NCI-H1105 treated with DMSO at 0.1 percent for 48 hours (cell line): ENCODE results near the gene SLC5A6.

Experiments
- DNase-seq: peaks from one replicate; lab custom pipeline; 2025; lab: John Stamatoyannopoulos, UW

SLC5A6 gene

DNA sequence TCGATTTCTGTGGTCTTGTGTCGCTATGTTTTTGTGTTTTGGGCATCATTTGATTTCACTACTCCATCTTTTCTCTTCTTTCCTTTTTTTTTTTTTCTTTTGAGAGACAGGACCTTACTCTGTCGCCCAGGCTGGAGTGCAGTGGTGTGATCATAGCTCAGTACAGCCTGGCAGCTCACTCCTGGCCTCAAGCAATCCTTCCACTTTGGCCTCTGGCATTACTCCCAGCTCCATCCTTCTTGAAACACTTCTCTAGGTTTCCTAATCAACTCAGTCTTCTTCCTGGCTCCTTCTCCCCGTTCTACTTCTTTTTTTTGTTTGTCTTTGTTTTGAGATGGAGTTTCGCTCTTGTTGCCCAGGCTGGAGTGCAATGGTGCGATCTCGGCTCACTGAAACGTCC is 36.7 kb downstream of the SLC5A6 start:
- DNase-seq, result no peak

DNA sequence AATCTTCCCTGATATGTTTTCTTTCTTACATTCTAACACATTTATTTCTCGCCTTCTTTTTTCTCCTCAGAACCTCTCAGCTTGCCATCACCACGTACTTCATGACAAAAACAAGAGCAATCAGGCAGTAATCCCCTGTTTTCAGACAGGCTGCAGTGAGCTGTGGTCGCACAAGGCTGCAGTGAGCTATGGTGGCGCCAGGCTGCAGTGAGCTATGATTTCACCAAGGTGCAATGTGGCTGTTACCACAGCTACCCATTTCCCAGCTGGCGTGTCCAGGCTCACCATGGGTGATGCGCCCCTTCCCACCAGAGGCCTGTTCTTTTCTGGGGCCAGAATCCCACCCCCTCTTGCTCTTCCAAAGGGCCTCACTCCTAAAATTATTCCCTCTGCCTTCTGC is 37.4 kb downstream of the SLC5A6 start:
- DNase-seq, result no peak

DNA sequence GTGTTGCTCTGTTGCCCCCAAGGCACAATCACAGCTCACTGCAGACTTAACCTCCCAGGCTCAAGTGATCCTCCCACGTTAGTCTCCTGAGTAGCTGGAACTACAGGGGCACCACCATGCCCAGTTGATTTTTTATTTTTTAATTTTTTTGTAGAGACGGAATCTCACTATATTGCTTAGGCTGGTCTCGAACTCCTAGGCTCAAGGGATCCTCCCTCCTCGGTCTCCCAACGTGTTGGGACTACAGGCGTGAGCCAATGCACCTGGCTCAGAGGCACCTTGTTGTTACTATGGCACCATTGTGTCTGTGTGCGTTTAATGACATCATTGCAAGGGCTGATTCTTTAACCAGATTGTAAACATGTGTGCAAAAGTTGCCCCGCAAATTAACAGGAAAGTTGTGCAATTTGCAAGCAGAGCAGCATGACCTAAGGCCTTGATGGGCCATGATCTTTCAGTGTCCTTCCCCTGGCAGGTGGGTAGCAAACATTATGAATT is 40.7 kb downstream of the SLC5A6 start:
- no peak for DNase-seq

DNA sequence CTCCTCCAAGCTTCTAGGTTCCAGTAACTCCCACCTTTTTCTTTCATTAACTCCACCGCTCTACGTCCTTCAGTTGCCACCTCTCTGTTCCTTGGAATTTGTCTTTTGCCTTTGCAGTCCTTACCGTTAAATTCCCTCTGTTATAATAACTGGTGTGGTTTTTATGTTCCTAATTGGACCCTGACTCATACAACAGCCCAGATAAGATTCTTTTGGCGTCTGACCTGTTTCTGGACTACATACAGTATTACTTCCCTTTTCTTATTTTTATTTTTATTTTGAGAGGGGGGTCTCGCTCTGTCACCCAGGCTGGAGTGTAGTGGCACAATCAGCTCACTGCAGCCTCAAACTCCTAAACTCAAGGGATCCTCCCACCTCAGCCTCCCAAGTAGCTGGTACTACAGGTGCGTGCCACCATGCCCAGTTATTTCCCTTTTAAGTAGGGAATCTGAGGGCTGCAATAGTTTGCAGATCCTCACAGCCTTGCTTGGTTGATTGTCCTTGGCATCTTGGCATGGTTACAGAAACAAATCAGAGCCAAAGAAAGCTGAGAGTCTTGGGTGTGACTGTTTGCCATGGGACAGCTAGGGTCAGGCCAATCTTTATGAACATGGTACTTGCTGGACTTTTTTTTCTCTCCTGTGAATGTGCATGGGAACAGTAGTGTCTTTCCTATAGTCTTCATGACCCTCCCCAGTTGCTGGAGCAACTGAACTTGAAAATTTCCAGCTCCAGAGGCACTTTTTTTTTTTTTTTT is 41.3 kb downstream of the SLC5A6 start:
- no peak for DNase-seq

DNA sequence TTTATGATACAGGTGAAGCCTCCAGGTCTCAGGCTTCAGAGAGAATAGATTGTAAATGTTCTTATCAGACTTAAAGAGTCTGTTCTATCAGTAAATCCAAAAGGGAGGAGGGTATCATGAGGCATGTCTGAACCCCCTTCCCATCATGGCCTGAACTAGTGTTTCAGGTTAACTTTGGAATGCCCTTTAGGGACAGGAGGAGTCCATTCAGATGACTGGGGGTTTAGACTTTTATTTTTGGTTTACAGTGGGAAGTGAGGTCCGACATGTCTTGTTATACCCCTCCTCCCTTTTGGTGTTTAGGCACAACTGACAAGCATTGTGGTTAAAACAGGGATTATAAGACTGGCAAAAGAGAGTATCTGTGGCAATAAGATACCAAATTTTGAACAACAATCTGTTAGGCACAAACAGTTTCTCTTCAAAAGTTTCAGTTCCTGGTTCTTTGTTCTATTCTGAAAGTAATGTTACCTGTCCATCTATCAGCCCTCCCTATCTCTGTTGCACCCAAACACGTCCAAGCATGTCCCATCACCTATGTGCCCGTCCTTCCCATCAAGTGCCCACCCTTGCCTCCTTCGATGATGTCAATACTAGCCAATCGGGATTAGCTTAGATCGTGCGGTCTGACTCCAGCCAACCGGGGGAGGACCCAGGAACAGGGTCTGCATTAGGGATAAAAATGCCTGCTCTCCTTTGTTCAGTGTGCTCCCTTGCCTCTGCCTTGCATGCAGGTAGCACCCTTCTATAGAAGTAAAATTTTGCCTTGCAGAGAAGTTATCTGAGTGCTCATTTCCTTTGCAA is 46.9 kb downstream of the SLC5A6 start:
- no peak for DNase-seq

DNA sequence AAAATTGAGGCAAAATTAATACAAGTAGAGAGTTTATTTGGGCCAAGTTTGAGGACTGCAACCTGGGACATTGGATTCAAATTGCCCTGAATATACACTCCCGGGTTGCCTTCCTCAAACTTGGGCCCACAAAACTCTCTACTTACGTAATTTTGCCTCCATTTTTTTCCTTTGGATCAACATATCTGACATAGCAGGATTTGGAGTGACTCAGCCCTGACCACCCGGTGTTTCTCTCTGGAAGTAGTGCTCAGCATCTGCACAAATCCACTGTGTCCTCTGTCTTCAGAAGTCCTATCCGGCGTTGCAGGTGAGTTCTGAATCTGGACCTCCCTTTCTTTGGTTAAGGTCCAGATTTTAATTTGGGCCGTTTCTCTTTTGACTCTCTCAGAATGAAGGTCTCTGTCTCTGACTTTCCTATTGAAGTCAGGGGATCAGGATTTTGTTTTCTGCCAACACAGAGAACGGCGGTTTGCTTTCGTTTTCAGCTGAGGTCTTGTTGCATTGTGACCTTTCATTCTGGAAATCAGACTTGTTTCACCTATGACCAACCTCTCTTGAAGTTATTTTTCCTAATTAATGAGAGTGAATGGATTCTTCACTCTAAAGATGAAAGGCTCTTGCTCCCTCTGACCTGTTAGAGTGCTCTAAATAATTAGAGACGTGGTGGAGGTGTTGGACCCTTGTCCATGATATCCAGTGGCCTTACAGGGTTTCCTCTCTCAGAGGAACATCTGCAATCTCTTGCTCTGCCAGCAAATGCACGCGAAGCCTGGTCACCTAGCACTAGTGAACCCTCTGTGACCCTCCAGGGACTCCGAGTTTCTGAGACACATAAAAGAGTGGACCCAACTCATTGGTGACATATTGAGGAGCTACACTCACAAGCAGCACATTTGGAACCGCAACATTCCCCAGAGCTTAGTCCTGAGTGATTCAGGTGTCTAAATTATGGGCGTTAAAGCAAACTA is 49.6 kb downstream of the SLC5A6 start:
- DNase-seq, result no peak

DNA sequence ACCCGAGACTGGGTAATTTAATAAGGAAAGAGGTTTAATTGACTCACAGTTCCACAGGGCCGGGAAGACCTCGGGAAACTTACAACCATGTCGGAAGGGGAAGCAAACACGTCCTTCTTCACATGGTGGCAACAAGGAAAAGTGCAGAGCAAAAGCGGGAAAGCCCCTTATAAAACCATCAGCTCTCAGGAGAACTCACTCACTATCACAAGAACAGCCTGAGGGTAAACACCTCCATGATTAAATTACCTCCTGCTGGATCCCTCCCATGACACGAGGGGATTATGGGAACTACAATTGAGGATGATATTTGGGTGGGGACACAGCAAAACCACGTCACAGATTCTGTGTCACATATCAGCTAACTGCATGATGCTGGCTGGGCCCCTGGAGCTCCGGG is 51.9 kb downstream of the SLC5A6 start:
- no peak for DNase-seq

DNA sequence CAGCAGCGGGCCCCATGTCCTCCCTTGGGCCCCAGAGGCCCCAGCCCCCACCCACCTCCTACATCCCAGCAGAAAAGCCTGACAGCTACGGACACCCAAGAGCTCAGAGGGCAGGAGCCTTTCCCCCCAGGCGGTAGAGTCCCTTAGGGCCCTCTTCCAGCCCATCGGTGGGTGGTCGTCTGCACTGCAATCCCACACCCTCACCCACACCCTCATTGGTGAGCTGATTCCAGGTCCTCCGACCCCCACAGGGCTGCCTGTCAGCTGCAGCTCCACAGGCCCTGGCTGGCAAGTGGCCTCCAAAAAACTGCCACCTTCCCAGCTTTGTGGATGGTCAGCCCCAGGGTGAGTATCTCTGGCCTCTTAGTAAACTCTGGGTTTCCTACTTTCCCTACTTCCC is 52.8 kb downstream of the SLC5A6 start:
- DNase-seq, result no peak

DNA sequence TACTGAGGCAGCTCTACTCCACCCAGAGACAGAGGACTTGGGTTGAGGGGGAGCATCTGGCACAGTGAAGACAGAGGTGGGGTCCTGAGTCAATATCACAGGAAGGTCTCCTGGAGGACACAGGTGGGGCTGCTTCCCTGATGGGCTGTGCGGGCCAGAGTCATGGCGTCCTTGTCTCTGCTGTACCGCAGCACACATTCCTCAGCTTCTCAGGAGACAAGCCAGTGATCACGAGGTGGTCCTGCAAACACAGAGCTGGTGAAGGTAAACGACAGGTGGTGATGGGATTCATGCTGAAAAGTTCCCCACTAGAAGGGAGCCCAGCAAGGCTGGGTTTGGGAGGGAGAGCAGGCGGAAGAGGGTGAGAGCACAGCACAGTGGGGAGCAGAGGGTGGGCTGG is 53.6 kb downstream of the SLC5A6 start:
- DNase-seq, result no peak

DNA sequence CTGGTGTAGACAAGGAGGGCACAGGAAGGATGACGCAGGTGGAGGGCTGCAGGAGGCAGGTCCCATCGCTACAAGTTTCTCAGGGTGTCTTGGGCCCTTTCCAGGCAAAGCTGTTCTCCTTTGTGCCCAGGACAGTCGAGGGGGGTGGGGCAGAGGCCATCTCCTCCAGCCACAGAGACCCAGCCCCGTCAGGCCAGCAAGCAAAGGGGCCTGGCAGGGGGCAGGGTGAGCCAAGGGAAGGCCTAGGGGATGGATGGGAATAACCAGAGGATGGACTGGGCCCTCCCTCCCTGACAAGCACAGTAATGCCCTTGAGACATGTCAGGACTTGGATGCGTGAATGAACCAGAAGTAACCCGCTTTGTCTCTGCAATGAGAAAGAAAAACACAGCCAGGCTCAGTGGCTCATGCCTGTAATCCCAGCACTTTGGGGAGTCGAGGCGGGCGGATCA is 57.0 kb downstream of the SLC5A6 start:
- no peak for DNase-seq

DNA sequence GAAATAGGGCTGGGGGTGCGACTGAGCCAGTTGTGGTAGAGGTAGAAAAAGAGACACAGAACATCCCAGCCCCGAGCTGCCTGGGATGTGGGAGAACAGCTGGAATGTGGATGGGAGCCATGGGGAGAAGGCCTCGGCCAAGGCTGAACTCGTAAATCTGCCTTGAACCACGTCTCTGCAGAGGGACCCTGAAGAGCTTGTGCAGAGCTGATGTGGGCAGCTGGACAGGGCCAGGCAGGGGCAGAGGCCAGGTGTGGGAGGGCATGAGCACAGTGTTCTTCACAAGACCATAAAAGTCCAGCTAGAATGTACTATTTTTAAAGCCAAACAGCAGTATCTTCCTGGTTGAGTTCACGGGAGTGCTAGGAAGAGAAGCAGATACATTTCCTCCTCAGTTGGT is 57.6 kb downstream of the SLC5A6 start:
- DNase-seq, result no peak

DNA sequence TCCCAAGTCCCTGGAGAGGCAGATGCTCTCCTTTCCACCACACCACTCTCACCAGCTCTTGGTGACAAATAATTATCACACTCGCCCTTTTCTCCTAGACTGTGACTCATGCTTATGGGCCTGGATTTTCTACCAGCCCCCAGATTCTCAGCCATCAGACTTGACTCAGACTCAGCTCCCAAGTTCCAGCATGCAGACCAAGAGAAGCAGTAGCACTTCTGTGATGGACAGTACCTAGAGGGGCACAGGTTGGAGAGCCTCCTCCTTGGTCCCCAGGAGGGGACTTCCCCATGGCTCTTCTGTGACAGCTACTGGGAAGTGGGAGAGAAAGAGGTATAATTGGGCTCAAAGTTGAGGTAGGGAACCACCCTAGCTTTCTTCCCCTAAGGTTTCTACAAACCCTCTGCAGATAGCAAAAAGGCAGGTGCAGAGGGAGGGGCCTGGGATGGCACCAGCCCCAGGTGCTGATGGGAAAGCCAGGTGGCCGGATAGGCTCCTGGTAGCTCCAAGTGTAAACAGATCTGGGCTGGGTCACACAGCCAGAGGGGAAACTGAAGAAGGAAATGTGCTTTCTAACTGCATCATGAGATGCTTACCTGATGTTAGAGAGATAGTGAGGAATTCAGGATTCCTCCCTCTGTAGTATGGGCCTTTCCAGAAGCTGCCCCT is 59.1 kb downstream of the SLC5A6 start:
- no peak for DNase-seq

DNA sequence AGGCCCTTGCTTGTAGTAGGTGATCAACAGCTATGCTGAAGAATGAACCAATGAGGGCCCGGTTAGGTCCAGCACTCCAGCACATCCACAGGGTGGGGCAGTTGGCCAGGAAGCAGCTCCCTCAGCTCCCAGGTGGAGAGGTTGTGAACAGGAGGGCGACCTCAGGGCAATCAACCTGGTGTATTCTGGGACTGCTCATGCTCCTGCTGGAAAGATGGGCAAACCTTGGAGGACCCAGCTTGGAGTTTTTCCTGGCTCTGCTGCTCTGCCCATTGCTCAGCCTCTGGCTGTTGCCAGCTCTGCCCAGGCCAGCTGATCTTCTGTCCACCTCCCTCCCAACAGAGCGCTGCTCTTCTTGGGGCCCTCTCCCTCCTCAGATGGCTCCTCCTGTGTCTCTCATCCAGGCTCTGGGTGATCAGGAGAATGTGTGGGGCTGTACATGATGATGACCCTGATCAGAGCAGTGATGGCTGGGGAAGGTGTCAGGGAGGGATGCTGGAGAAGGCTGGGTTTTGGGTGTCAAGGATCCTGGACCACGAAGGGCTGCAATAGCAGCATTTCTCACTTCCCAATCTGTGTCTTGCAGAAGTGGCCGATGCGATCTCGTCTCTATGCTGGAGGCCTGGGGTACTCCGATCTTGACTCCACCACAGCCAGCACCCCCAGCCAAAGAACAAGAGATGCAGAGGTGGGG is 59.8 kb downstream of the SLC5A6 start:
- no peak for DNase-seq

DNA sequence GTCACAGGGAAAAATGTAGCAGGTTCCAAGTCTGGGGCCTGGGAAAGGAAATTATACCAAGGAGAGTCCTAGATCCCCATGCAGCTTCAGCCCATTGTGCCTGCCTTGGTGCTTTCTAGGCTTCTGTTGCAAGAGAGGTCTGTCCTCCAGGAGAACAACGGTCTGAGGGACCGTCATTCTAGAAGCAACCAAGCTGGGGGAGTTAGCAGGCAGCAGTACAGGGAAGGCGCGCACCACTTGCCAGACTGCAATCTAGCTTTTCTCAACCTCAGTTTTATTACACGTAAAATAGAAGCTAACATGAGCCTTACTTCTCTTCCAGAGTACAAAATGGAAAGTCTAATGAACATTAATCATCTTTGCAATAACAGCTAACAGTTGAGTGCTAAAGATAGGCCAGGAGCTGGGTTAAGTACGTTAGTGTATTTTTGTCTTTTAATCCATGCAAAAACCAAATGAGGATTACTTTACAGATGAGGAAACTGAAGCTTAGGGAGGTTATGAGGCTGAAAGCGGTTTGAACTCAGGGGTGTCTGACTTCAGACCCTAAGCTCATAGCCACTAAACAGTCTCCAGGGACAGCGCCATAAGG is 61.3 kb downstream of the SLC5A6 start:
- no peak for DNase-seq
